Measurements from ENCODE around the gene IER3. TPM values are rescaled to one million over a fixed set of nuclear protein-coding genes. Genes with fewer than 3 reads are reported as not detected.

The IER3 gene
- total and polyA plus RNA-seq, 9 of the 15 experiments (the other 6 are each of a cell fraction or from before 2014, with no cell fraction given), result 1.5 to 30.0 (median 11.5) TPM

- ChIA-PET CTCF (ENCODE audit: low intra/inter-chr PET ratio) (no interaction called here), POLR2A (interaction anchor here (0.6 to 27.1 kb wide), 23 partner anchors 12 to 989 kb away, joined by 3 to 524 read pairs (median 4); partner anchors contain the start of genes LY6G6F, NRM and PSORS1C2)
- H3K79me2 ChIP-seq (ENCODE audit: control insufficient read depth, insufficient read depth, low read length), result peaks cover 75% of the 10 kb centered on the region
- under 1% methylated on average over 48 of the region's 48 CpGs for WGBS (ENCODE audit: insufficient coverage, low coverage, missing lambda C conversion rate)
- no peaks in the 10 kb centered on the region for H3K9me3 ChIP-seq (replicated peaks; ENCODE audit: control insufficient read depth, insufficient read depth, low read depth, low read length)
- no peaks in the 10 kb centered on the region for H3K9me1 ChIP-seq (ENCODE audit: control insufficient read depth, insufficient read depth, low read length)
- H3K27ac ChIP-seq (ENCODE audit: extremely low read depth, low read depth, low read length), result peak within 1 kb of the TSS; percentile 98
- peaks cover 38% of the 10 kb centered on the region for H3K36me3 ChIP-seq (ENCODE audit: control insufficient read depth, insufficient read depth, low read length)
- in situ Hi-C loops (cut with MboI), result no loop called here
- H3K4me2 ChIP-seq (ENCODE audit: insufficient read depth, low read length), result peak within 1 kb of the TSS; percentile 98
- intact Hi-C loops (cut with micrococcal nuclease), result loop anchor here (1.0 kb wide), 3 partner anchors 30 to 100 kb away; partner anchors contain the start of genes MRPS18B and PPP1R10
- no peaks in the 10 kb centered on the region for H3K27me3 ChIP-seq (ENCODE audit: control insufficient read depth in 2 of 2, insufficient read depth in 2 of 2, low read length in 2 of 2)
- FAIRE-seq, result peak; percentile 99
- peaks cover 8 to 15% of the 10 kb centered on the region in 2 experiments for H3K4me1 ChIP-seq (replicated peaks in 1 of 2; ENCODE audit: control insufficient read depth in 2 of 2, insufficient read depth in 2 of 2, low read length in 2 of 2)
- peak; percentile 78 for ATAC-seq
- peak within 1 kb of the TSS; percentile 94 to 100 for H3K9ac ChIP-seq (ENCODE audit: insufficient read depth in 1 of 2, low read depth in 2 of 2, low read length in 2 of 2)
- BruUV-seq (replicated peaks), result no TSS peak
- peak; percentile 96 to 100 (median 98) for DNase-seq (ENCODE audit: extremely low read depth in 1 of 4, low spot score in 3 of 4)
- H4K20me1 ChIP-seq (replicated peaks; ENCODE audit: control insufficient read depth, insufficient read depth, low read length), result peaks cover 9% of the 10 kb centered on the region
- peak within 1 kb of the TSS; percentile 56 for H3K4me3 ChIP-seq
- peak within 1 kb of the TSS; percentile 71 for H2AFZ ChIP-seq (ENCODE audit: low read depth, low read length)
- TF ChIP-seq TSC22D4 (tag; IDR thresholded peaks at IDR 0.05) (no peak), HMGXB4 (CRISPR knock-in tag; IDR thresholded peaks at IDR 0.05) (peak; percentile 79; the same call in 1 of the 2 replicates), PHF20 (IDR thresholded peaks at IDR 0.05; ENCODE audit: partially characterized antibody) (peak; percentile 58), PYGO2 (tag; IDR thresholded peaks at IDR 0.05) (no peak), ZNF445 (CRISPR knock-in tag; IDR thresholded peaks at IDR 0.05; ENCODE audit: low read depth) (no peak), NUFIP1 (IDR thresholded peaks at IDR 0.05; ENCODE audit: partially characterized antibody) (peak; percentile 89), MYC (IDR thresholded peaks at IDR 0.05; ENCODE audit: low read depth, low read length) (peak; percentile 93), MYC (CRISPR knock-in tag; IDR thresholded peaks at IDR 0.05; ENCODE audit: borderline replicate concordance, low read depth) (peak; percentile 13; the same call in 1 of the 2 replicates), ZNF707 (CRISPR knock-in tag; conservative IDR thresholded peaks at IDR 0.05) (no peak; the same call in 1 of the 2 replicates), KAT2B (IDR thresholded peaks at IDR 0.05; ENCODE audit: low read depth, low read length) (peak; percentile 54), ZNF740 (CRISPR knock-in tag; IDR thresholded peaks at IDR 0.05) (0 out of 2 replicates have a peak, but pooled peaks have one; percentile 17), ZNF740 (tag; IDR thresholded peaks at IDR 0.05) (no peak), FOSL1 (tag; conservative IDR thresholded peaks at IDR 0.05) (peak; percentile 96), ZBTB33 (CRISPR knock-in tag; IDR thresholded peaks at IDR 0.05) (peak; percentile 80), RBFOX2 (IDR thresholded peaks at IDR 0.05; ENCODE audit: low read depth, low read length) (peak; percentile 92)
These were observed 27.1 kb downstream of the IER3 start, which contains the start of gene MDC1 for GRCh38 chr6:30717129-30717844. TSS of gene MDC1 (minus strand) at chr6:30717281. CDS start at chr6:30715175, 2,106 bp downstream.
